ENCODE measurements around the gene RARS1. TPM values are rescaled to one million over a fixed set of nuclear protein-coding genes. Genes with fewer than 3 reads are reported as not detected.

The RARS1 gene
- total RNA-seq = 10 to 100 TPM; 82.5 to 82.8 TPM
- polyA plus RNA-seq = 10 to 100 TPM; 19.1 to 32.6 TPM

GRCh38 chr5:168486136-168486879, at the start of gene RARS1:
Gene RARS1 (plus strand): TSS chr5:168486471. CDS start chr5:168486499, 28 bp downstream.
- H3K27me3 Mint-ChIP-seq = peaks cover 0 to 5% of the 10 kb centered on the region in 2 donors
- peak; percentile 78 to 90 (median 81) for DNase-seq
- Histone ChIP-seq H3K27me3 (ENCODE audit: insufficient read depth, low read length) (no peaks in the 10 kb centered on the region), H3K27ac (ENCODE audit: low read depth, low read length) (peak within 1 kb of the TSS; percentile 71), H3K36me3 (ENCODE audit: insufficient read depth, low read length) (peaks cover 17% of the 10 kb centered on the region), H3K4me1 (ENCODE audit: insufficient read depth, low read length) (peaks cover 13% of the 10 kb centered on the region), H3K9me3 (ENCODE audit: control insufficient read depth in 1 of 2, low read length in 2 of 2) (no peaks in the 10 kb centered on the region), H3K4me3 (ENCODE audit: low read length in 2 of 2) (peak within 1 kb of the TSS; percentile 89 to 96)
- H3K4me3 Mint-ChIP-seq = peak within 1 kb of the TSS; percentile 98 to 100 (median 99)
- ChIA-PET CTCF (ENCODE audit: partially characterized antibody) (interaction anchor here (0.7 to 1.9 kb wide), 12 partner anchors 9 to 216 kb away, joined by 3 to 10 read pairs (median 4); no protein-coding TSS in a partner anchor), POLR2A (ENCODE audit: partially characterized antibody) (interaction anchor here (0.9 to 1.6 kb wide), 4 partner anchors 9 to 1097 kb away, joined by 3 to 7 read pairs (median 4); partner anchors contain the start of genes PANK3 and SPDL1)
- no peaks in the 10 kb centered on the region for H3K9me3 Mint-ChIP-seq
- H3K36me3 Mint-ChIP-seq = peaks cover 18 to 43% of the 10 kb centered on the region in 2 donors
- peaks cover 23 to 50% (median 36%) of the 10 kb centered on the region in 4 donors for H3K4me1 Mint-ChIP-seq
- intact Hi-C loops (cut with micrococcal nuclease) = loop anchor here (1.0 to 5.0 kb wide), 4 partner anchors 93 to 217 kb away; partner anchors contain the start of genes PANK3 and WWC1
- peak within 1 kb of the TSS; percentile 91 to 99 (median 97) for H3K27ac Mint-ChIP-seq

- CTCF ChIA-PET (ENCODE audit: partially characterized antibody) = interaction anchor here (1.7 kb wide), 1 partner anchor 168 kb away, joined by 6 read pairs; no protein-coding TSS in a partner anchor
- Mint-ChIP-seq H3K4me3 (no peak overlapping the region), H3K9me3 (no peaks in the 10 kb centered on the region), H3K27ac (no peak overlapping the region), H3K4me1 (peaks cover 0 to 1% (median 0%) of the 10 kb centered on the region in 4 donors), H3K27me3 (no peaks in the 10 kb centered on the region), H3K36me3 (peaks cover 0 to 17% of the 10 kb centered on the region in 2 donors)
- Histone ChIP-seq H3K27me3 (ENCODE audit: insufficient read depth, low read length) (no peaks in the 10 kb centered on the region), H3K9me3 (ENCODE audit: control insufficient read depth in 1 of 2, low read length in 2 of 2) (no peaks in the 10 kb centered on the region), H3K4me1 (ENCODE audit: insufficient read depth, low read length) (no peaks in the 10 kb centered on the region), H3K27ac (ENCODE audit: low read depth, low read length) (no peak overlapping the region), H3K36me3 (ENCODE audit: insufficient read depth, low read length) (no peaks in the 10 kb centered on the region), H3K4me3 (ENCODE audit: low read length in 2 of 2) (no peak overlapping the region)
- intact Hi-C loops (cut with micrococcal nuclease) = no loop called here
- no peak for DNase-seq
- POLR2A ChIA-PET (ENCODE audit: partially characterized antibody) = no interaction called here
Measured at GRCh38 chr5:168438349-168438748, 47.9 kb upstream of the RARS1 start.

- H3K4me3 ChIP-seq (ENCODE audit: low read length in 2 of 2) = no peak overlapping the region
- Mint-ChIP-seq H3K27ac (no peak overlapping the region), H3K36me3 (peaks cover 0 to 2% of the 10 kb centered on the region in 2 donors), H3K27me3 (no peaks in the 10 kb centered on the region), H3K9me3 (no peaks in the 10 kb centered on the region), H3K4me1 (no peaks in the 10 kb centered on the region), H3K4me3 (no peak overlapping the region)
- H3K27ac ChIP-seq (ENCODE audit: low read depth, low read length) = no peak overlapping the region
- DNase-seq = no peak
- POLR2A ChIA-PET (ENCODE audit: partially characterized antibody) = no interaction called here
- no peaks in the 10 kb centered on the region for H3K4me1 ChIP-seq (ENCODE audit: insufficient read depth, low read length)
- no peaks in the 10 kb centered on the region for H3K9me3 ChIP-seq (ENCODE audit: control insufficient read depth in 1 of 2, low read length in 2 of 2)
- CTCF ChIA-PET (ENCODE audit: partially characterized antibody) = interaction anchor here (0.6 to 1.4 kb wide), 2 partner anchors 12 to 14 kb away, joined by 3 to 5 read pairs; no protein-coding TSS in a partner anchor
- no peaks in the 10 kb centered on the region for H3K27me3 ChIP-seq (ENCODE audit: insufficient read depth, low read length)
- intact Hi-C loops (cut with micrococcal nuclease) = no loop called here
- H3K36me3 ChIP-seq (ENCODE audit: insufficient read depth, low read length) = no peaks in the 10 kb centered on the region
Measured at GRCh38 chr5:168443533-168443932, 42.7 kb upstream of the RARS1 start.

- H3K27me3 ChIP-seq (ENCODE audit: insufficient read depth, low read length) = no peaks in the 10 kb centered on the region
- no peaks in the 10 kb centered on the region for H3K9me3 Mint-ChIP-seq
- intact Hi-C loops (cut with micrococcal nuclease) = no loop called here
- no peaks in the 10 kb centered on the region for H3K9me3 ChIP-seq (ENCODE audit: control insufficient read depth in 1 of 2, low read length in 2 of 2)
- H3K36me3 ChIP-seq (ENCODE audit: insufficient read depth, low read length) = no peaks in the 10 kb centered on the region
- H3K4me3 ChIP-seq (ENCODE audit: low read length in 2 of 2) = no peak overlapping the region
- no peak overlapping the region for H3K27ac Mint-ChIP-seq
- ChIA-PET CTCF (ENCODE audit: partially characterized antibody) (interaction anchor here (0.6 kb wide), 1 partner anchor 15 kb away, joined by 5 read pairs; no protein-coding TSS in a partner anchor), POLR2A (ENCODE audit: partially characterized antibody) (no interaction called here)
- no peak overlapping the region for H3K4me3 Mint-ChIP-seq
- H3K4me1 Mint-ChIP-seq = no peaks in the 10 kb centered on the region
- no peaks in the 10 kb centered on the region for H3K27me3 Mint-ChIP-seq
- peaks cover 0 to 2% of the 10 kb centered on the region in 2 donors for H3K36me3 Mint-ChIP-seq
- no peak for DNase-seq
- H3K4me1 ChIP-seq (ENCODE audit: insufficient read depth, low read length) = no peaks in the 10 kb centered on the region
- no peak overlapping the region for H3K27ac ChIP-seq (ENCODE audit: low read depth, low read length)
Measured at GRCh38 chr5:168443950-168444700, 42.1 kb upstream of the RARS1 start.

GRCh38 chr5:168446983-168447619, 39.2 kb upstream of the RARS1 start:
- intact Hi-C loops (cut with micrococcal nuclease) = no loop called here
- Mint-ChIP-seq H3K36me3 (no peaks in the 10 kb centered on the region), H3K9me3 (no peaks in the 10 kb centered on the region), H3K27me3 (no peaks in the 10 kb centered on the region), H3K27ac (no peak overlapping the region), H3K4me1 (no peaks in the 10 kb centered on the region), H3K4me3 (no peak overlapping the region)
- Histone ChIP-seq H3K9me3 (ENCODE audit: control insufficient read depth in 1 of 2, low read length in 2 of 2) (no peaks in the 10 kb centered on the region), H3K4me3 (ENCODE audit: low read length in 2 of 2) (no peak overlapping the region), H3K36me3 (ENCODE audit: insufficient read depth, low read length) (no peaks in the 10 kb centered on the region), H3K4me1 (ENCODE audit: insufficient read depth, low read length) (no peaks in the 10 kb centered on the region), H3K27me3 (ENCODE audit: insufficient read depth, low read length) (no peaks in the 10 kb centered on the region), H3K27ac (ENCODE audit: low read depth, low read length) (no peak overlapping the region)
- ChIA-PET CTCF (ENCODE audit: partially characterized antibody) (no interaction called here), POLR2A (ENCODE audit: partially characterized antibody) (no interaction called here)
- DNase-seq = no peak

GRCh38 chr5:168447808-168448207, 38.5 kb upstream of the RARS1 start:
- peak overlapping the region in 1 of 7 donors; percentile 10 for H3K27ac Mint-ChIP-seq

GRCh38 chr5:168449166-168449565, 37.1 kb upstream of the RARS1 start:
- H3K36me3 ChIP-seq (ENCODE audit: insufficient read depth, low read length) = no peaks in the 10 kb centered on the region
- Mint-ChIP-seq H3K9me3 (no peaks in the 10 kb centered on the region), H3K4me1 (no peaks in the 10 kb centered on the region), H3K36me3 (no peaks in the 10 kb centered on the region), H3K27ac (no peak overlapping the region), H3K4me3 (no peak overlapping the region), H3K27me3 (no peaks in the 10 kb centered on the region)
- no peaks in the 10 kb centered on the region for H3K4me1 ChIP-seq (ENCODE audit: insufficient read depth, low read length)
- no peak overlapping the region for H3K4me3 ChIP-seq (ENCODE audit: low read length in 2 of 2)
- ChIA-PET POLR2A (ENCODE audit: partially characterized antibody) (no interaction called here), CTCF (ENCODE audit: partially characterized antibody) (no interaction called here)
- no peaks in the 10 kb centered on the region for H3K27me3 ChIP-seq (ENCODE audit: insufficient read depth, low read length)
- intact Hi-C loops (cut with micrococcal nuclease) = no loop called here
- DNase-seq = no peak
- H3K27ac ChIP-seq (ENCODE audit: low read depth, low read length) = no peak overlapping the region
- H3K9me3 ChIP-seq (ENCODE audit: control insufficient read depth in 1 of 2, low read length in 2 of 2) = no peaks in the 10 kb centered on the region

More at GRCh38 chr5:168447808-168448207, 38.5 kb upstream of the RARS1 start:
- Histone ChIP-seq H3K27me3 (ENCODE audit: insufficient read depth, low read length) (no peaks in the 10 kb centered on the region), H3K27ac (ENCODE audit: low read depth, low read length) (no peak overlapping the region), H3K4me1 (ENCODE audit: insufficient read depth, low read length) (no peaks in the 10 kb centered on the region), H3K4me3 (ENCODE audit: low read length in 2 of 2) (no peak overlapping the region), H3K36me3 (ENCODE audit: insufficient read depth, low read length) (no peaks in the 10 kb centered on the region), H3K9me3 (ENCODE audit: control insufficient read depth in 1 of 2, low read length in 2 of 2) (no peaks in the 10 kb centered on the region)
- H3K27me3 Mint-ChIP-seq = no peaks in the 10 kb centered on the region
- H3K9me3 Mint-ChIP-seq = no peaks in the 10 kb centered on the region
- DNase-seq = no peak
- H3K4me1 Mint-ChIP-seq = no peaks in the 10 kb centered on the region
- intact Hi-C loops (cut with micrococcal nuclease) = no loop called here
- ChIA-PET POLR2A (ENCODE audit: partially characterized antibody) (no interaction called here), CTCF (ENCODE audit: partially characterized antibody) (no interaction called here)
- H3K36me3 Mint-ChIP-seq = no peaks in the 10 kb centered on the region
- H3K4me3 Mint-ChIP-seq = no peak overlapping the region

Data from CD4-positive, alpha-beta memory T cell (primary cell).